HCT116 (cell line): Measurements from ENCODE around the gene APOBEC3F. TPM values are rescaled to one million over a fixed set of nuclear protein-coding genes. Genes with fewer than 3 reads are reported as not detected.

Source experiments
- ATAC-seq: fragments of 200-7000 bp; cut with Tn5 transposase; 2 replicates; pipeline ENCODE4 v1.9.1; 2020; ENCODE audit warnings: mild to moderate bottlenecking, moderate library complexity
- BruUV-seq: library from RNA; stranded (reverse); fragments of 400-500 nt; replicated peaks from 2 replicates; lab custom pipeline; 2021; lab: Mats Ljungman, UMichigan
- CTCF ChIA-PET: fragments of 300-600 bp; sonication (Branson Sonifier 250); formaldehyde crosslinking; loops from one replicate; lab custom pipeline; 2021; ENCODE audit warnings: antibody characterized with exemption; lab: Charles Lee
- POLR2A ChIA-PET: fragments of 300-600, 350-600 bp; sonication (Branson Sonifier 250); formaldehyde crosslinking; loops from one replicate; lab custom pipeline; 2021; ENCODE audit warnings: antibody characterized with exemption; lab: Charles Lee
- RAD21 ChIA-PET, 2 experiments: fragments of 300-600 bp; sonication (Branson Sonifier 250); formaldehyde crosslinking; loops; one replicate each; lab custom pipeline; 2023; ENCODE audit warnings: low total read pairs in 2 of 2; ENCODE audit not compliant: uncharacterized antibody in 2 of 2, unreplicated experiment in 2 of 2, low non-redundant PET in 1 of 2; lab: Charles Lee
- DNase-seq: peaks from one replicate; pipeline ENCODE4 v3.0.0-alpha.2; 2010; ENCODE audit warnings: low read depth, low spot score
- H2AFZ ChIP-seq: fragments of 200-600 bp; shearing (Covaris generic), sonication (generic); 2 replicates; pipeline ENCODE4 v1.6.1; 2017; ENCODE audit warnings: low read depth, mixed run types, mixed read lengths, antibody characterized with exemption, low read length; ENCODE audit not compliant: poor library complexity, severe bottlenecking
- H3K27ac ChIP-seq: 2 replicates; pipeline ENCODE4 v1.5.1; 2012; ENCODE audit warnings: low read depth, low read length
- H3K27me3 ChIP-seq: fragments of 200-600 bp; sonication (generic); 2 replicates; pipeline ENCODE4 v1.6.1; 2016; ENCODE audit warnings: mixed run types, low read length, mixed read lengths; ENCODE audit not compliant: insufficient read depth
- H3K36me3 ChIP-seq, 2 experiments: fragments of 200-500 bp in 1 of 2; fragments of 200-600 bp in 1 of 2; sonication (Bioruptor generic) in 1 of 2; sonication (generic) in 1 of 2; 2 replicates each; pipeline versions ENCODE4 v1.5.1 to v1.6.1; 2014 to 2016; ENCODE audit warnings: low read length in 2 of 2, inconsistent platforms in 1 of 2, mixed read lengths in 1 of 2, mixed run types in 1 of 2; ENCODE audit not compliant: insufficient read depth in 2 of 2, control insufficient read depth in 1 of 2
- H3K4me1 ChIP-seq, 2 experiments: fragments of 200-600 bp in 1 of 2; sonication (generic) in 1 of 2; 2 replicates each; pipeline versions ENCODE4 v1.5.1 to v1.6.1; 2012 to 2017; ENCODE audit warnings: low read length in 2 of 2, inconsistent platforms in 1 of 2, mild to moderate bottlenecking in 1 of 2, mixed read lengths in 1 of 2, mixed run types in 1 of 2, moderate library complexity in 1 of 2; ENCODE audit not compliant: insufficient read depth in 2 of 2, control insufficient read depth in 1 of 2
- H3K4me2 ChIP-seq: fragments of 200-600 bp; sonication (generic); 2 replicates; pipeline ENCODE4 v1.6.1; 2017; ENCODE audit warnings: mixed run types, low read length, mixed read lengths
- H3K4me3 ChIP-seq, 2 experiments: fragments of 200-600 bp in 1 of 2; sonication (generic) in 1 of 2; replicated peaks in 1 of 2; 2 replicates each; pipeline ENCODE4 v1.5.1; 2011 to 2016; ENCODE audit warnings: low read length in 2 of 2, control low read depth in 1 of 2, low read depth in 1 of 2, mild to moderate bottlenecking in 1 of 2, mixed read lengths in 1 of 2, mixed run types in 1 of 2
- H3K79me2 ChIP-seq: fragments of 200-600 bp; sonication (generic); 2 replicates; pipeline ENCODE4 v1.6.1; 2017; ENCODE audit warnings: mild to moderate bottlenecking, mixed run types, low read length, moderate library complexity, mixed read lengths; ENCODE audit not compliant: insufficient read depth
- H3K9ac ChIP-seq: fragments of 200-600 bp; sonication (generic); 2 replicates; pipeline ENCODE4 v1.6.1; 2016; ENCODE audit warnings: low read length, mixed read lengths
- H3K9me2 ChIP-seq: fragments of 200-600 bp; sonication (generic), shearing (Covaris generic); 2 replicates; pipeline ENCODE4 v1.6.1; 2017; ENCODE audit warnings: mixed run types, mild to moderate bottlenecking, moderate library complexity; ENCODE audit not compliant: insufficient read depth
- H3K9me3 ChIP-seq, 2 experiments: fragments of 200-500 bp in 1 of 2; fragments of 200-600 bp in 1 of 2; sonication (Bioruptor generic) in 1 of 2; sonication (generic) in 1 of 2; 2 replicates each; pipeline ENCODE4 v1.6.1; 2014 to 2017; ENCODE audit warnings: low read length in 2 of 2, mixed read lengths in 2 of 2, inconsistent platforms in 1 of 2, low read depth in 1 of 2, mild to moderate bottlenecking in 1 of 2, mixed run types in 1 of 2, moderate library complexity in 1 of 2; ENCODE audit not compliant: control insufficient read depth in 1 of 2, insufficient read depth in 1 of 2
- H4K20me1 ChIP-seq: fragments of 200-600 bp; sonication (generic), shearing (Covaris generic); 2 replicates; pipeline ENCODE4 v1.6.1; 2017; ENCODE audit warnings: mixed run types, mild to moderate bottlenecking, moderate library complexity; ENCODE audit not compliant: insufficient read depth
- EZH2 ChIP-seq: fragments of 200-600 bp; sonication (generic); IDR thresholded peaks from 2 replicates; pipeline ENCODE4 v1.6.1; 2017; ENCODE audit warnings: antibody characterized with exemption, mixed run types
- EZH2phosphoT487 ChIP-seq: fragments of 200-600 bp; IDR thresholded peaks from 2 replicates; pipeline ENCODE4 v1.6.1; 2018; ENCODE audit warnings: antibody characterized with exemption, borderline replicate concordance
- JUND ChIP-seq: IDR thresholded peaks from 2 replicates; pipeline ENCODE4 v1.6.1; 2012
- SRF ChIP-seq: IDR thresholded peaks from 2 replicates; pipeline ENCODE4 v1.6.1; 2012; ENCODE audit warnings: low read depth
- ZFX ChIP-seq: fragments of 450-650 bp; IDR thresholded peaks from 2 replicates; pipeline ENCODE4 v1.6.1; 2017
- intact Hi-C: fragments of 100-400 bp; cut with micrococcal nuclease; formaldehyde crosslinking; loops from 2 replicates; pipeline ENCODE4 v1.10.0; 2022
- total RNA-seq: library from RNA; stranded (reverse); gene quantifications from one replicate; pipeline ENCODE4 v1.2.1, GENCODE V29; 2021; ENCODE audit not compliant: unreplicated experiment
- TF ChIP-seq, protein P1 (sequence below): IDR thresholded peaks from 2 replicates; pipeline ENCODE4 v1.6.1; 2011; ENCODE audit warnings: mild to moderate bottlenecking, low read length, moderate library complexity; ENCODE audit not compliant: insufficient replicate concordance; ENCODE audit errors: extremely low read depth
- TF ChIP-seq, protein P2 (sequence below), 3 experiments: fragments of 200-600 bp in 1 of 3; sonication (generic) in 1 of 3; IDR thresholded peaks in 2 of 3; conservative IDR thresholded peaks in 1 of 3; 2 replicates each; pipeline ENCODE4 v1.5.1; 2012 to 2017; ENCODE audit warnings: low read depth in 2 of 3, low read length in 2 of 3, antibody characterized with exemption in 1 of 3, borderline replicate concordance in 1 of 3, control low read depth in 1 of 3, mild to moderate bottlenecking in 1 of 3, mixed read lengths in 1 of 3, mixed run types in 1 of 3, moderate library complexity in 1 of 3; ENCODE audit not compliant: insufficient read depth in 1 of 3

Gene APOBEC3F
- total RNA-seq, 1 experiment from 2014 or later = 11.1 TPM

- ChIA-PET POLR2A (no interaction called here), CTCF (no interaction called here), RAD21 (no interaction called here)
- H3K4me3 ChIP-seq = no peak overlapping the region
- BruUV-seq = no TSS peak
- no peaks in the 10 kb centered on the region for H3K36me3 ChIP-seq
- H3K79me2 ChIP-seq = no peaks in the 10 kb centered on the region
- no peaks in the 10 kb centered on the region for H3K9me3 ChIP-seq
- H3K9ac ChIP-seq = no peak overlapping the region
- H4K20me1 ChIP-seq = no peaks in the 10 kb centered on the region
- H2AFZ ChIP-seq = no peak overlapping the region
- DNase-seq (no peak), ATAC-seq (no peak)
- H3K4me2 ChIP-seq = no peak overlapping the region
- no peaks in the 10 kb centered on the region for H3K4me1 ChIP-seq
- TF ChIP-seq SRF (no peak), ZFX (no peak), JUND (no peak), EZH2 (no peak), EZH2phosphoT487 (no peak)
- TF ChIP-seq, protein P1, sequence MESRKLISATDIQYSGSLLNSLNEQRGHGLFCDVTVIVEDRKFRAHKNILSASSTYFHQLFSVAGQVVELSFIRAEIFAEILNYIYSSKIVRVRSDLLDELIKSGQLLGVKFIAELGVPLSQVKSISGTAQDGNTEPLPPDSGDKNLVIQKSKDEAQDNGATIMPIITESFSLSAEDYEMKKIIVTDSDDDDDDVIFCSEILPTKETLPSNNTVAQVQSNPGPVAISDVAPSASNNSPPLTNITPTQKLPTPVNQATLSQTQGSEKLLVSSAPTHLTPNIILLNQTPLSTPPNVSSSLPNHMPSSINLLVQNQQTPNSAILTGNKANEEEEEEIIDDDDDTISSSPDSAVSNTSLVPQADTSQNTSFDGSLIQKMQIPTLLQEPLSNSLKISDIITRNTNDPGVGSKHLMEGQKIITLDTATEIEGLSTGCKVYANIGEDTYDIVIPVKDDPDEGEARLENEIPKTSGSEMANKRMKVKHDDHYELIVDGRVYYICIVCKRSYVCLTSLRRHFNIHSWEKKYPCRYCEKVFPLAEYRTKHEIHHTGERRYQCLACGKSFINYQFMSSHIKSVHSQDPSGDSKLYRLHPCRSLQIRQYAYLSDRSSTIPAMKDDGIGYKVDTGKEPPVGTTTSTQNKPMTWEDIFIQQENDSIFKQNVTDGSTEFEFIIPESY = no peak
- TF ChIP-seq, protein P2, sequence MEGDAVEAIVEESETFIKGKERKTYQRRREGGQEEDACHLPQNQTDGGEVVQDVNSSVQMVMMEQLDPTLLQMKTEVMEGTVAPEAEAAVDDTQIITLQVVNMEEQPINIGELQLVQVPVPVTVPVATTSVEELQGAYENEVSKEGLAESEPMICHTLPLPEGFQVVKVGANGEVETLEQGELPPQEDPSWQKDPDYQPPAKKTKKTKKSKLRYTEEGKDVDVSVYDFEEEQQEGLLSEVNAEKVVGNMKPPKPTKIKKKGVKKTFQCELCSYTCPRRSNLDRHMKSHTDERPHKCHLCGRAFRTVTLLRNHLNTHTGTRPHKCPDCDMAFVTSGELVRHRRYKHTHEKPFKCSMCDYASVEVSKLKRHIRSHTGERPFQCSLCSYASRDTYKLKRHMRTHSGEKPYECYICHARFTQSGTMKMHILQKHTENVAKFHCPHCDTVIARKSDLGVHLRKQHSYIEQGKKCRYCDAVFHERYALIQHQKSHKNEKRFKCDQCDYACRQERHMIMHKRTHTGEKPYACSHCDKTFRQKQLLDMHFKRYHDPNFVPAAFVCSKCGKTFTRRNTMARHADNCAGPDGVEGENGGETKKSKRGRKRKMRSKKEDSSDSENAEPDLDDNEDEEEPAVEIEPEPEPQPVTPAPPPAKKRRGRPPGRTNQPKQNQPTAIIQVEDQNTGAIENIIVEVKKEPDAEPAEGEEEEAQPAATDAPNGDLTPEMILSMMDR (IDR thresholded peaks at IDR 0.05 in 2 of 3, conservative IDR thresholded peaks at IDR 0.05 in 1 of 3; ENCODE audit: borderline replicate concordance in 1 of 3, insufficient read depth in 1 of 3, low read depth in 2 of 3, low read length in 2 of 3) = no peak
- H3K27me3 ChIP-seq = no peaks in the 10 kb centered on the region
- H3K9me2 ChIP-seq = no peaks in the 10 kb centered on the region
- intact Hi-C loops = no loop called here
- no peak overlapping the region for H3K27ac ChIP-seq
Observed at GRCh38 chr22:39024519-39025308, 15.9 kb upstream of the APOBEC3F start.
